ENCODE measurements around the gene COMP.

GRCh38 chr19:18800079-18800478 is 9.0 kb upstream of the COMP start:
- TF ChIP-seq EZH2 (IDR thresholded peaks at IDR 0.05; ENCODE audit: low read depth): no peak
- no peak for TF ChIP-seq CTCF (conservative IDR thresholded peaks at IDR 0.05)
